GM13976 (cell line): ENCODE results near the gene NCAM2.

Source experiments
- DNase-seq: peaks from one replicate; pipeline ENCODE4 v3.0.0; 2012; ENCODE audit warnings: low spot score
- CTCF ChIP-seq: IDR thresholded peaks from 2 replicates; pipeline ENCODE4 v1.5.1; 2012; ENCODE audit warnings: borderline replicate concordance, mild to moderate bottlenecking; ENCODE audit not compliant: insufficient read depth; ENCODE audit errors: extremely low read depth, missing control alignments, control extremely low read depth
- in situ Hi-C: fragments of 300-500 bp; cut with MboI; formaldehyde crosslinking; loops from one replicate; pipeline ENCODE4 v1.12.0; 2022; ENCODE audit warnings: low sequenced_read_pairs, mixed read lengths, inconsistent platforms; ENCODE audit not compliant: unreplicated experiment

Gene NCAM2

GRCh38 chr21:21238629-21239400 lies 240.6 kb downstream of the NCAM2 start:
- TF ChIP-seq CTCF = no peak
- no peak for DNase-seq
- in situ Hi-C loops = no loop called here

GRCh38 chr21:21241391-21241790 lies 243.2 kb downstream of the NCAM2 start:
- no peak for DNase-seq
- in situ Hi-C loops = no loop called here
- no peak for TF ChIP-seq CTCF

GRCh38 chr21:21246007-21246406 lies 247.8 kb downstream of the NCAM2 start:
- TF ChIP-seq CTCF = no peak
- in situ Hi-C loops = no loop called here
- DNase-seq = no peak

- no peak for TF ChIP-seq CTCF
- in situ Hi-C loops = no loop called here
- DNase-seq = no peak
Observed at GRCh38 chr21:21247424-21247823, 249.2 kb downstream of the NCAM2 start.

- TF ChIP-seq CTCF = no peak
- no peak for DNase-seq
- in situ Hi-C loops = no loop called here
Observed at GRCh38 chr21:21262048-21262447, 263.8 kb downstream of the NCAM2 start.

GRCh38 chr21:21268061-21268471 lies 269.9 kb downstream of the NCAM2 start:
- no peak for DNase-seq
- in situ Hi-C loops = no loop called here
- TF ChIP-seq CTCF = no peak

GRCh38 chr21:21268885-21269284 lies 270.7 kb downstream of the NCAM2 start:
- no peak for DNase-seq
- TF ChIP-seq CTCF = no peak
- in situ Hi-C loops = no loop called here
